ENCODE results near the gene KCNJ9.

KCNJ9 gene

DNA sequence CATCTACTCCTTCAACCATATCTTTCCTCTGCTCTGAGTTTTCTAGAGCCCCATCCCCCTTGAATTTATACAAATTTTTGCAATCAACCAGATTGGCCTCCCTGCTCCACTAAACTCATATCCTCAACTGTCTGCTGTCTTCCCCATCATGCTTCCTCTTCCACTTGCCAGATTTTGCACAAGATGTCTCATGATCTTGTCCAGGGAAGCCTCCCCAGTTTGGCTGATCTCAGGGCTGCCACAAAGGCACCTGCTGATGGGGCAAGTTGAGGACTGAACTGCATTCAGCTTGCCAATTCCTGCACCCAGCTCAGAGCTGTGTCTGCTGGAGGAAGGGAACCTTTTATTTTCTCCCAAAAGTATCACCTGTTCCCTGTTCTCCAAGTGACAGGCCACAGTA lies 3.9 kb upstream of the KCNJ9 start:
- no peaks in the 10 kb centered on the region for H3K36me3 ChIP-seq (ENCODE audit: control insufficient read depth in 5 of 5, insufficient read depth in 5 of 5, low read length in 5 of 5)
- no peak overlapping the region for H3K9ac ChIP-seq (ENCODE audit: low read length in 5 of 5)
- peaks cover 21 to 37% (median 28%) of the 10 kb centered on the region in 5 donors for H3K27me3 ChIP-seq (ENCODE audit: control insufficient read depth in 5 of 5, insufficient read depth in 4 of 5, low read length in 5 of 5)
- no peak overlapping the region for H3K4me3 ChIP-seq (ENCODE audit: low read depth in 1 of 5, low read length in 5 of 5)
- no peak overlapping the region for H3K27ac ChIP-seq (ENCODE audit: low read depth, low read length)
- peaks cover 0 to 2% (median 0%) of the 10 kb centered on the region in 5 donors for H3K4me1 ChIP-seq (ENCODE audit: control insufficient read depth in 5 of 5, insufficient read depth in 5 of 5, low read length in 5 of 5)
- no peaks in the 10 kb centered on the region for H3K9me3 ChIP-seq (ENCODE audit: control insufficient read depth in 5 of 5, low read length in 5 of 5)

DNA sequence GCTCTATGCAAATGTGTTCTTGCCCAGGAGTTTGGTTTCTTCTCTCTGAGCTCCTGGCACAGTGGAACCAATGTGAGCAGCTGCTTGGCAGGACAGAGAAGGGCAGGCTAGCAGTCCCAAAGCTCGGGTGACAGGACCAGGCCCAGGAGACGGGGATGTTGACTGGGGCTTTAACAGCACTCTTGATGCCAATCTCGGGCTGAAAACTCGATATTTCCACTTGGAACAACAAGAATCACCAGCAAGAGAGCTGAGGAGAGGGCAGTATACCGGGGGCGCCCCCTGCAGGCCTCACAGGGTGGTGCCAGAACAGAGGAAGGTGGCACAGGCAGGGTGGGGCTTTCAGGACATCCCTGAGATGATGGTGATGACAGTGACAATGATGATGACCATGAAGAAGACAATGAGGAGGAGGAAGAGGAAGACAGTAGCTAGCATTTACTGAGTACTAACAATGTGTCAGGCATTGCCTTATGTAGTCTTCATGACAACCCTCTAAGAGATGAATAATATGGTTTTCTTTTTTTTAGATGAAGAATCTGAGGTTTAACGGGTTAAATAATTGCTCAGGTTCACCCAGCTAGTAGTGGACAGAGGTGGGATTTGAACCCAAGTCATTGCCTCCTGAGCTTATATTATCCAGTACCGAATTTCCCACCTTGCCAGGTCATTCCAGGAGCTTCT lies 2.7 kb upstream of the KCNJ9 start:
- H3K27ac ChIP-seq (ENCODE audit: low read depth, low read length), result no peak overlapping the region
- H3K36me3 ChIP-seq (ENCODE audit: control insufficient read depth in 5 of 5, insufficient read depth in 5 of 5, low read length in 5 of 5), result no peaks in the 10 kb centered on the region
- no peak overlapping the region for H3K4me3 ChIP-seq (ENCODE audit: low read depth in 1 of 5, low read length in 5 of 5)
- H3K9me3 ChIP-seq (ENCODE audit: control insufficient read depth in 5 of 5, low read length in 5 of 5), result no peaks in the 10 kb centered on the region
- H3K9ac ChIP-seq (ENCODE audit: low read length in 5 of 5), result no peak overlapping the region
- H3K27me3 ChIP-seq (ENCODE audit: control insufficient read depth in 5 of 5, insufficient read depth in 4 of 5, low read length in 5 of 5), result peaks cover 29 to 47% (median 39%) of the 10 kb centered on the region in 5 donors
- peaks cover 0 to 4% (median 0%) of the 10 kb centered on the region in 5 donors for H3K4me1 ChIP-seq (ENCODE audit: control insufficient read depth in 5 of 5, insufficient read depth in 5 of 5, low read length in 5 of 5)

DNA sequence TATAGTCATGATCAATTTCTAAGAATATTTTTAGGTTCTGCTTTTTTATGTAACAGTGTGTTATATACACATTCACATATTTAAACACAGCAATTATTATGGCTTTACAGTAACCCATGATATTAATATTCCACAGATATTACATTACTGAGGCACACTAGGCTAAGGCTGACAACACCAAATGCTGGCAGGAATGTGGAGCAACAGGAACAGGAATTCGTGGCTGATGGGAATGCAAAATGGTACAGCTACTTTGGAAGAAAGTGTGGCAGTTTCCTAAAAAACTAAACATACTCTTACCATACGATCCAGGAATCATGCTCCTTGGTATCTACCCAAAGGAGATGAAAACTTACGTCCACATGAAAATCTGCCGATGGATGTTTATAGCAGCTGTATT lies 1.9 kb upstream of the KCNJ9 start:
- Histone ChIP-seq H3K27me3 (ENCODE audit: control insufficient read depth in 5 of 5, insufficient read depth in 4 of 5, low read length in 5 of 5) (peaks cover 33 to 51% (median 46%) of the 10 kb centered on the region in 5 donors), H3K36me3 (ENCODE audit: control insufficient read depth in 5 of 5, insufficient read depth in 5 of 5, low read length in 5 of 5) (no peaks in the 10 kb centered on the region), H3K4me3 (ENCODE audit: low read depth in 1 of 5, low read length in 5 of 5) (no peak overlapping the region), H3K27ac (ENCODE audit: low read depth, low read length) (no peak overlapping the region), H3K9ac (ENCODE audit: low read length in 5 of 5) (no peak overlapping the region), H3K9me3 (ENCODE audit: control insufficient read depth in 5 of 5, low read length in 5 of 5) (no peaks in the 10 kb centered on the region), H3K4me1 (ENCODE audit: control insufficient read depth in 5 of 5, insufficient read depth in 5 of 5, low read length in 5 of 5) (peaks cover 0 to 11% (median 5%) of the 10 kb centered on the region in 5 donors)

DNA sequence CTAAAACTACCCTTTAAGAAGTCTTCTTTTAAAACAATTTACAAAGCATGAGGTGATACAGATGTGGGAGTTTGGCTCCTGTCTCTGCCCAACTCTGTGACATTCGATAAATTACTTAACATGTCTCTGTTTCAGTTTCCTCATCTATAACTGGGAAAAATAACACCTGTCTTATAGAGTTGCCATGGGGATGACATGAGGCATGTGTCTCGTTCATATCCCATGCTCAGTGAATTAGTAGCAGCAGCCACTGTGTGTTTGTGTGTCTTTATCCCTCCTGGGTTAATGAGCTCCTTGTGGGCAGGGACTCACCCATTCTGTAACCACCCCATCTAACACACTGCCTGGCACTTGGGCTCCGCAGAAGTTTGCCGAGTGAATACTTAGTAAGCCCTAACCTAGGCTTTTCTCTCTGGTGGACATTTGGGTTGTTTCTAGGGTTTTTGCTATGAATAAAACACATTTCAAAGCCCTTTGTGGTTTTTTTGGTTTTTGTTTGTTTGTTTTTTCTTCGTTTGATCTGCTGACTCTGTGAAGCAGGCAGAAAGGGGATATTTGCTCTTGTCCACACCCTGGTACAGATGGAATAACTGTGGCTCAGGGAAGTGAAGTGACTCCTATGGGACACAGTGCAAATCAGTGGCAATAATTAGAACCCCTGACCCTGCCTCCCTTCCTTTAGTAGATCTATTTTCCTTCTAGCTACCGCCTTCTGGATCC lies 797 bp upstream of the KCNJ9 start:
- peaks cover 0 to 11% (median 5%) of the 10 kb centered on the region in 5 donors for H3K4me1 ChIP-seq (ENCODE audit: control insufficient read depth in 5 of 5, insufficient read depth in 5 of 5, low read length in 5 of 5)
- peaks cover 33 to 51% (median 46%) of the 10 kb centered on the region in 5 donors for H3K27me3 ChIP-seq (ENCODE audit: control insufficient read depth in 5 of 5, insufficient read depth in 4 of 5, low read length in 5 of 5)
- no peaks in the 10 kb centered on the region for H3K36me3 ChIP-seq (ENCODE audit: control insufficient read depth in 5 of 5, insufficient read depth in 5 of 5, low read length in 5 of 5)
- no peak overlapping the region for H3K27ac ChIP-seq (ENCODE audit: low read depth, low read length)
- no peaks in the 10 kb centered on the region for H3K9me3 ChIP-seq (ENCODE audit: control insufficient read depth in 5 of 5, low read length in 5 of 5)
- H3K4me3 ChIP-seq (ENCODE audit: low read depth in 1 of 5, low read length in 5 of 5), result no peak overlapping the region
- no peak overlapping the region for H3K9ac ChIP-seq (ENCODE audit: low read length in 5 of 5)

DNA sequence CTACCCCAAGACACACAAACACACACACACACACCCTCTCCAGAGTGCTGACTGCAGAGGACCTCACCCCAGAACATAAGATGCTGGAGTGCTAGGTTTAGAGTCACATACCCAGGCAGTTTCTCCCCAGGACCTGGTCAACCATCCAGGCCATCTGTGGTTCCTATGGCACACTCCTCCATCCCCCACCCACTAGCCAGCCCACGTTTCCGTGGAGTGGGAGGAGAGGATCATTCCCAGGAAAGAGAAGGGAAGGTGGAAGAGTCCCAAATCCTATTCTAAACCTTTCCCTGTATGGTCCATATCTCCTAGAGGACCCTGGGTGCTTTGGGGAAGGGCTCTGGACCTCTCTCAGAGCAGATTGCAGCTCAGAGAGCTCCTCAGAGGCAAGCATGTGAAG lies 1.1 kb downstream of the KCNJ9 start:
- H3K4me1 ChIP-seq (ENCODE audit: control insufficient read depth in 5 of 5, insufficient read depth in 5 of 5, low read length in 5 of 5), result peaks cover 0 to 12% (median 5%) of the 10 kb centered on the region in 5 donors
- H3K9me3 ChIP-seq (ENCODE audit: control insufficient read depth in 5 of 5, low read length in 5 of 5), result no peaks in the 10 kb centered on the region

DNA sequence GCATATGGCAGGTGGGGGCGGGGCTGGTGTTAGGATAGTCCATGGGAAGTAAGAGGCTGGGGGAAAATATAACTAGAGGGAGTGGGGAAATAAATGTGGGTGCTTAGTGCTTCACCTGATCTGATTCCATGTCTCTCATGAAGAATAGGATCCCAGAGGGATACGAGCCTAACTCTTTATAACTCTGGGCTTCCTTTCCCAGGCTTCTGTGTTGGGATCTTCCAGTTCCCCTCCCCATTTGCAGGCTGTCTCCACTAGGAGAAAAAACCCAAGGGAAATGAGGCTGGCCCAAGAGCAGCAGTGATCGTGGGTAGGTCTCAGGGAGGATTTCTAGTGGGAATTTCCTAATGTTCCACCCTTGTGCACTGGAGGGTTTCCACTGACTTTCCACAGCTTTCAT lies 1.6 kb downstream of the KCNJ9 start:
- Histone ChIP-seq H3K4me1 (ENCODE audit: control insufficient read depth in 5 of 5, insufficient read depth in 5 of 5, low read length in 5 of 5) (peaks cover 0 to 12% (median 5%) of the 10 kb centered on the region in 5 donors), H3K4me3 (ENCODE audit: low read depth in 1 of 5, low read length in 5 of 5) (no peak overlapping the region), H3K9me3 (ENCODE audit: control insufficient read depth in 5 of 5, low read length in 5 of 5) (no peaks in the 10 kb centered on the region), H3K27me3 (ENCODE audit: control insufficient read depth in 5 of 5, insufficient read depth in 4 of 5, low read length in 5 of 5) (peaks cover 33 to 49% (median 46%) of the 10 kb centered on the region in 5 donors), H3K9ac (ENCODE audit: low read length in 5 of 5) (no peak overlapping the region), H3K27ac (ENCODE audit: low read depth, low read length) (no peak overlapping the region), H3K36me3 (ENCODE audit: control insufficient read depth in 5 of 5, insufficient read depth in 5 of 5, low read length in 5 of 5) (peaks cover 0 to 11% (median 4%) of the 10 kb centered on the region in 5 donors)

More for the DNA sequence above, 1.1 kb downstream of the KCNJ9 start:
- Histone ChIP-seq H3K27me3 (ENCODE audit: control insufficient read depth in 5 of 5, insufficient read depth in 4 of 5, low read length in 5 of 5) (peaks cover 33 to 49% (median 46%) of the 10 kb centered on the region in 5 donors), H3K36me3 (ENCODE audit: control insufficient read depth in 5 of 5, insufficient read depth in 5 of 5, low read length in 5 of 5) (peaks cover 0 to 8% (median 4%) of the 10 kb centered on the region in 5 donors), H3K4me3 (ENCODE audit: low read depth in 1 of 5, low read length in 5 of 5) (no peak overlapping the region), H3K9ac (ENCODE audit: low read length in 5 of 5) (no peak overlapping the region), H3K27ac (ENCODE audit: low read depth, low read length) (no peak overlapping the region)

DNA sequence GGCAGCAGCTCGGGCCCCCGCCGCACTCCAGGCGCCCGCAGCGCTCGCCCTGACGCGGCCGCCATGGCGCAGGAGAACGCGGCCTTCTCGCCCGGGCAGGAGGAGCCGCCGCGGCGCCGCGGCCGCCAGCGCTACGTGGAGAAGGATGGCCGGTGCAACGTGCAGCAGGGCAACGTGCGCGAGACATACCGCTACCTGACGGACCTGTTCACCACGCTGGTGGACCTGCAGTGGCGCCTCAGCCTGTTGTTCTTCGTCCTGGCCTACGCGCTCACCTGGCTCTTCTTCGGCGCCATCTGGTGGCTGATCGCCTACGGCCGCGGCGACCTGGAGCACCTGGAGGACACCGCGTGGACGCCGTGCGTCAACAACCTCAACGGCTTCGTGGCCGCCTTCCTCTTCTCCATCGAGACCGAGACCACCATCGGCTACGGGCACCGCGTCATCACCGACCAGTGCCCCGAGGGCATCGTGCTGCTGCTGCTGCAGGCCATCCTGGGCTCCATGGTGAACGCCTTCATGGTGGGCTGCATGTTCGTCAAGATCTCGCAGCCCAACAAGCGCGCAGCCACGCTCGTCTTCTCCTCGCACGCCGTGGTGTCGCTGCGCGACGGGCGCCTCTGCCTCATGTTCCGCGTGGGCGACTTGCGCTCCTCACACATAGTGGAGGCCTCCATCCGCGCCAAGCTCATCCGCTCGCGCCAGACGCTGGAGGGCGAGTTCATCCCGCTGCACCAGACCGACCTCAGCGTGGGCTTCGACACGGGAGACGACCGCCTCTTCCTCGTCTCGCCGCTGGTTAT lies 2.8 kb downstream of the KCNJ9 start:
- peak overlapping the region in 4 of 5 donors; percentile 41 to 63 (median 58) for H3K4me3 ChIP-seq (ENCODE audit: low read depth in 1 of 5, low read length in 5 of 5)
- H3K36me3 ChIP-seq (ENCODE audit: control insufficient read depth in 5 of 5, insufficient read depth in 5 of 5, low read length in 5 of 5), result peaks cover 4 to 23% (median 15%) of the 10 kb centered on the region in 5 donors
- no peak overlapping the region for H3K27ac ChIP-seq (ENCODE audit: low read depth, low read length)
- peaks cover 0 to 12% (median 5%) of the 10 kb centered on the region in 5 donors for H3K4me1 ChIP-seq (ENCODE audit: control insufficient read depth in 5 of 5, insufficient read depth in 5 of 5, low read length in 5 of 5)
- H3K27me3 ChIP-seq (ENCODE audit: control insufficient read depth in 5 of 5, insufficient read depth in 4 of 5, low read length in 5 of 5), result peaks cover 33 to 43% (median 41%) of the 10 kb centered on the region in 5 donors
- H3K9me3 ChIP-seq (ENCODE audit: control insufficient read depth in 5 of 5, low read length in 5 of 5), result no peaks in the 10 kb centered on the region
- H3K9ac ChIP-seq (ENCODE audit: low read length in 5 of 5), result peak overlapping the region in 1 of 5 donors; percentile 22

DNA sequence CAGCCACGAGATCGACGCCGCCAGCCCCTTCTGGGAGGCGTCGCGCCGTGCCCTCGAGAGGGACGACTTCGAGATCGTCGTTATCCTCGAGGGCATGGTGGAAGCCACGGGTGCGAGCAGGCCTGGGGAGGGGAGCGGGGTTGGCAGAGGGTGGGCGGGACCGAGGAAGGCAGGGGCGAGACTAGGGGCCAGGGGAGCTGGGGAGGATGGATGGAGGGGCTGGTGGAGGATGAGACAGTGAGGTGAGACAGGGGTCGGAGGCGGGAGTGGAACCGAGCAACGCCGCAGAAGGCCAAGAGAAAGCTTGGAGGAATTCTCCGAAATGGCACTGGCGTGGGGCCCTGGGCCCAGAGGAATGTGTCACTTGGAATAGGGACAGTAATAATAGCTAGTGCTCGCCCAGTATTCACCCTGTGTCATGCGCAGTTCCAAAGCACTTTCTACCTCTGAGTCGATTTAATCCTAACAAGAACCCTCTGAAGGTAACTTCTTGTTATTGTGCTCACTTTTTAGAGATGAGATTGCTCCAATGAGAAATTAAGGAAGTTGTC lies 3.5 kb downstream of the KCNJ9 start:
- Histone ChIP-seq H3K27ac (ENCODE audit: low read depth, low read length) (no peak overlapping the region), H3K4me3 (ENCODE audit: low read depth in 1 of 5, low read length in 5 of 5) (no peak overlapping the region), H3K9ac (ENCODE audit: low read length in 5 of 5) (no peak overlapping the region), H3K36me3 (ENCODE audit: control insufficient read depth in 5 of 5, insufficient read depth in 5 of 5, low read length in 5 of 5) (peaks cover 4 to 28% (median 15%) of the 10 kb centered on the region in 5 donors), H3K4me1 (ENCODE audit: control insufficient read depth in 5 of 5, insufficient read depth in 5 of 5, low read length in 5 of 5) (peaks cover 0 to 12% (median 5%) of the 10 kb centered on the region in 5 donors), H3K9me3 (ENCODE audit: control insufficient read depth in 5 of 5, low read length in 5 of 5) (no peaks in the 10 kb centered on the region), H3K27me3 (ENCODE audit: control insufficient read depth in 5 of 5, insufficient read depth in 4 of 5, low read length in 5 of 5) (peaks cover 33 to 42% (median 37%) of the 10 kb centered on the region in 5 donors)

DNA sequence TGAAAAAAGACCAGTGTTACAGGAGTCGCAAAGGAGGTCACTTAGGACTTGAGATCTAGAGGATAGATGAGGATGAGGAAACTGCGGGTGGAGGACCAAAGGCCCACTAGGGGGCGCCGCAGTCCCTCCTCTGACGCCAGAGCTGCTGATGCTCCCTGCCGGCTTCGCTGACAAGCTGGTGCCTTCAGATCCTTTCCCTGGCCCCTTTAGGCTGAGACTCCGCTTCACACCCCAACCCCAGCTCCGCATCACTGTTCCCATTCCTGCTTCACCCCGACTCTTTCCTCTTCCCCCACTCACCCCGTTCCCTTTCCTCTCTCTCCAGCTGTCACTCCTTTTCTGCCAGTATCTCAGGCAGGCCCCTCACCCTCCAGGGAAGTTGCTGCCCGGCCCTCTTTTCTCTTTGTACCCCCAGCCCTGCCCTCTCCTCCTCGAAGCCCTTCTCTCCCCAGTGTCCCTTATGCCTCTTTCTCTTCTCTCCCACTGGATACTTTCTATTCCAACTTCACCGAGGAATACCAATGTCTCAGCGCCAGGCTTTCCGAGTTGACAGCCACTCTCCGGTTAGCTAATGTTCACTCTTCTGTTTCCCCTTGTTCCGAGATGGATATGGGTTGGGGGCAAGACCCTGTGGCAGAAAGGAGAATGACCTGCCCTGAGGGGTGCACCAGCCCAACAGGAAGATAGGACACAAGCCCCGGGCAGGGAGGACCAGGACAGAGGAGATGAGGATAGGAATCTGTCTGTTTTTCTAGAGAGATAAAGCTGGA lies 4.5 kb downstream of the KCNJ9 start:
- Histone ChIP-seq H3K4me3 (ENCODE audit: low read depth in 1 of 5, low read length in 5 of 5) (no peak overlapping the region), H3K27ac (ENCODE audit: low read depth, low read length) (peak overlapping the region; percentile 39), H3K36me3 (ENCODE audit: control insufficient read depth in 5 of 5, insufficient read depth in 5 of 5, low read length in 5 of 5) (peaks cover 4 to 38% (median 25%) of the 10 kb centered on the region in 5 donors), H3K27me3 (ENCODE audit: control insufficient read depth in 5 of 5, insufficient read depth in 4 of 5, low read length in 5 of 5) (peaks cover 28 to 37% (median 33%) of the 10 kb centered on the region in 5 donors), H3K9ac (ENCODE audit: low read length in 5 of 5) (peak overlapping the region in 1 of 5 donors; percentile 19), H3K9me3 (ENCODE audit: control insufficient read depth in 5 of 5, low read length in 5 of 5) (no peaks in the 10 kb centered on the region), H3K4me1 (ENCODE audit: control insufficient read depth in 5 of 5, insufficient read depth in 5 of 5, low read length in 5 of 5) (peaks cover 0 to 12% (median 5%) of the 10 kb centered on the region in 5 donors)

Measured in subcutaneous abdominal adipose tissue (tissue), 5 donors.